ENCODE measurements around the gene HLA-F.
A peak's percentile ranks its signal among the peaks of the same experiment; 100 is the strongest.

The HLA-F gene

DNA sequence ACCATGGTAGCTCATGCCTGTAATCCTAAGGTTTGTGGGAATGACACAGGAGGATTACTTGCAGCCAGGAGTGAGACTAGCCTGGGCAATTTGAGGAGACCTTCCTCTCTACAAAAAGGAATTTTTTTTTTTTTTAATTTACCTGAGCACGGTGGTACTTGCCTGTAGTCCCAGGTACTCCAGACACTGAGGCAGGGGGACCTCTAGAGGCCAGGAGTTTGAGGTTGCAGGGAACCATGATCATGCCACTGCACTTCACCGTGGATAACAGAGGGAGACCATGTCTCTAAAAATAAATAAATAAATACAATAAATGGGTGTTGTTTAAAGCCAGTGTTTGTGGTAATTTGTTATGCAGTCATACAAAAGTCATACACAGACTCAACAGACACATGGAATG, 2.4 kb upstream of the HLA-F start:
- no peak overlapping the region for H3K4me3 ChIP-seq (ENCODE audit: low read length)
- no peak for DNase-seq (ENCODE audit: low read depth, low spot score)

DNA sequence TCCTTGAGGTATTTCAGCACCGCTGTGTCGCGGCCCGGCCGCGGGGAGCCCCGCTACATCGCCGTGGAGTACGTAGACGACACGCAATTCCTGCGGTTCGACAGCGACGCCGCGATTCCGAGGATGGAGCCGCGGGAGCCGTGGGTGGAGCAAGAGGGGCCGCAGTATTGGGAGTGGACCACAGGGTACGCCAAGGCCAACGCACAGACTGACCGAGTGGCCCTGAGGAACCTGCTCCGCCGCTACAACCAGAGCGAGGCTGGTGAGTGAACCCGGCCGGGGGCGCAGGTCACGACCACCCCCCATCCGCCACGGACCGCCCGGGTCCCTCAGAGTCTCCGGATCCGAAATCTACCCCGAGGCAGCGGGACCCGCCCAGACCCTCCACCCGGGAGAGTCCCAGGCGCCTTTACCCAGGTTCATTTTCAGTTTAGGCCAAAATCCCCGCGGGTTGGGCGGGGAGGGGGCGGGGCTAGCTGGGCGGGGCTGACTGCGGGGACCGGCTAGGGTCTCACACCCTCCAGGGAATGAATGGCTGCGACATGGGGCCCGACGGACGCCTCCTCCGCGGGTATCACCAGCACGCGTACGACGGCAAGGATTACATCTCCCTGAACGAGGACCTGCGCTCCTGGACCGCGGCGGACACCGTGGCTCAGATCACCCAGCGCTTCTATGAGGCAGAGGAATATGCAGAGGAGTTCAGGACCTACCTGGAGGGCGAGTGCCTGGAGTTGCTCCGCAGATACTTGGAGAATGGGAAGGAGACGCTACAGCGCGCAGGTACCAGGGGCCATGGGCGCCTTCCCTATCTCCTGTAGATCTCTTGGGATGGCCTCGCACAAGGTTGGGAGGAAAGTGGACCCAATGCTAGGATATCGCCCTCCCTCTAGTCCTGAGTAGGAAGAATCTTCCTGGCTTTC, 693 bp downstream of the HLA-F start:
- no peak for DNase-seq (ENCODE audit: low read depth, low spot score)

DNA sequence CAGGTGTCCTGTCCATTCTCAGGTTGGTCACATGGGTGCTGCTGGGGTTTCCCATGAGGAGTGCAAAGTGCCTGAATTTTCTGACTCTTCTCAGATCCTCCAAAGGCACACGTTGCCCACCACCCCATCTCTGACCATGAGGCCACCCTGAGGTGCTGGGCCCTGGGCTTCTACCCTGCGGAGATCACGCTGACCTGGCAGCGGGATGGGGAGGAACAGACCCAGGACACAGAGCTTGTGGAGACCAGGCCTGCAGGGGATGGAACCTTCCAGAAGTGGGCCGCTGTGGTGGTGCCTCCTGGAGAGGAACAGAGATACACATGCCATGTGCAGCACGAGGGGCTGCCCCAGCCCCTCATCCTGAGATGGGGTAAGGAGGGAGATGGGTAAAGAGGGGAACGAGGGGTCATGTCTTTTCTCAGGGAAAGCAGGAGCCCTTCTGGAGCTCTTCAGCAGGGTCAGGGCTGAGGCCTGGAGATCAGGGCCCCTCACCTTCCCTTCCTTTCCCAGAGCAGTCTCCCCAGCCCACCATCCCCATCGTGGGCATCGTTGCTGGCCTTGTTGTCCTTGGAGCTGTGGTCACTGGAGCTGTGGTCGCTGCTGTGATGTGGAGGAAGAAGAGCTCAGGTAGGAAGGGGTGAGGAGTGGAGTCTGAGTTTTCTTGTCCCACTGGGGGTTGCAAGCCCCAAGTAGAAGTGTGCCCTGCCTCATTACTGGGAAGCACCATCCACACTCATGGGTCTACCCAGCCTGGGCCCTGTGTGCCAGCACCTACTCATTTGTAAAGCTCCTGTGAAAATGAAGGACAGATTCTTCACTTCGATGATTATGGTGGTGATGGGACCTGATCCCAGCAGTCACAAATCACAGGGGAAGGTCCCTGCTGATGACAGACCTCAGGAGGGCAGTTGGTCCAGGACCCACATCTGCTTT, 2.0 kb downstream of the HLA-F start:
- no peak for DNase-seq (ENCODE audit: low read depth, low spot score)
- no peak overlapping the region for H3K4me3 ChIP-seq (ENCODE audit: low read length)

More for the DNA sequence above, 693 bp downstream of the HLA-F start:
- peak overlapping the region; percentile 63 for H3K4me3 ChIP-seq (ENCODE audit: low read length)

DNA sequence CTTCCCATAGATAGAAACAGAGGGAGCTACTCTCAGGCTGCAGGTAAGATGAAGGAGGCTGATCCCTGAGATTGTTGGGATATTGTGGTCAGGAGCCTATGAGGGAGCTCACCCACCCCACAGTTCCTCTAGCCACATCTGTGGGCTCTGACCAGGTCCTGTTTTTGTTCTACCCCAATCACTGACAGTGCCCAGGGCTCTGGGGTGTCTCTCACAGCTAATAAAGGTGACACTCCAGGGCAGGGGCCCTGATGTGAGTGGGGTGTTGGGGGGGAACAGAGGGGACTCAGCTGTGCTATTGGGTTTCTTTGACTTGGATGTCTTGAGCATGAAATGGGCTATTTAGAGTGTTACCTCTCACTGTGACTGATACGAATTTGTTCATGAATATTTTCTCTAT, 2.8 kb downstream of the HLA-F start:
- no peak overlapping the region for H3K4me3 ChIP-seq (ENCODE audit: low read length)

DNA sequence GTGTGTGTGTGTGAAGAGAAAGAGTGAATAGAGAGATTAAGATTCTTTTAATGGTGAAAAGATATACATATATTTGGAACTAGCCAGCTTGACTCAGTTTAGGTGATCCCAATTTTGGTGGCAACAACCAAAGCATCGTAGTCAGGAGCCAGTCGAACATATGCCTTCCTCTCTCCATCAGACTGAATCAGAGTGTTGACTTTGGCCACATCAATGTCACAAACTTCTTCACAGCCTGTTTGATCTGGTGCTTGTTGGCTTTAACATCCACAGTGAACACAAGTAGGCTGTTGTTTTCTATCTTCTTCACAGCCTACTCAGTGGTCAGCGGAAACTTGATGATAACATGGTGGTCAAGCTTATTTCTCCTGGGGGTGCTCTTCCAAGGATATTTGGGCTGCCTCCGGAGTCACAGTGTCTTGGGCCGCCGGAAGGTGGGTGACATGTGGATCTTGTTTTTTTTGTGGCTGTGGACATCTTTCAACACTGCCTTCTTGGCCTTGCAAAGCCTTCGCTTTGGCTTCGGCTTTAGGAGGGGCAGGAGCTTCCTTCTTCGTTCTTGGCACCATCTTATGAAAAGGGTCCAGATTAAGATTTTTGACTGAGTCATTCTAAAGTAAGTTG, 3.4 kb downstream of the HLA-F start:
- no peak overlapping the region for H3K4me3 ChIP-seq (ENCODE audit: low read length)
- DNase-seq (ENCODE audit: low read depth, low spot score) = no peak

More for the DNA sequence above, 2.8 kb downstream of the HLA-F start:
- DNase-seq (ENCODE audit: low read depth, low spot score) = no peak

DNA sequence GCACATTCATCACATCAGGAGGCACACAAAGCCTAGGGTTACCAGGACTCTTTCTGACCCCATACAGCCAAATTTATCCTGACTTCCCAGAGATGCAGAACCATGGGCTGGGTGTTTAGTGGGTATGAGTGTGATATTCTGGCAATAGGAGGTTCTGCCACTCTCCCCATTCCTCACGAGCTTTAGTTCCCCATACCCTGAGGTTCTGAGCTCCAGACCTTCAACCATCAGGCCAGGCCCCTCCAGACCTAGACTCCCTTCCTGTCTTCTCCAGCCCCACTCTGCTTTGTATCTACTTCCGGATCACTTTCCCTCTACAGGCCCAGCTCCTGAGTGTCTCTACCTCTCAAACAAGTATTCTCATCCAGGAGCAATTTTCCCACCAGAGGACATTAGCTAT, 4.4 kb downstream of the HLA-F start:
- no peak for DNase-seq (ENCODE audit: low read depth, low spot score)
- no peak overlapping the region for H3K4me3 ChIP-seq (ENCODE audit: low read length)

DNA sequence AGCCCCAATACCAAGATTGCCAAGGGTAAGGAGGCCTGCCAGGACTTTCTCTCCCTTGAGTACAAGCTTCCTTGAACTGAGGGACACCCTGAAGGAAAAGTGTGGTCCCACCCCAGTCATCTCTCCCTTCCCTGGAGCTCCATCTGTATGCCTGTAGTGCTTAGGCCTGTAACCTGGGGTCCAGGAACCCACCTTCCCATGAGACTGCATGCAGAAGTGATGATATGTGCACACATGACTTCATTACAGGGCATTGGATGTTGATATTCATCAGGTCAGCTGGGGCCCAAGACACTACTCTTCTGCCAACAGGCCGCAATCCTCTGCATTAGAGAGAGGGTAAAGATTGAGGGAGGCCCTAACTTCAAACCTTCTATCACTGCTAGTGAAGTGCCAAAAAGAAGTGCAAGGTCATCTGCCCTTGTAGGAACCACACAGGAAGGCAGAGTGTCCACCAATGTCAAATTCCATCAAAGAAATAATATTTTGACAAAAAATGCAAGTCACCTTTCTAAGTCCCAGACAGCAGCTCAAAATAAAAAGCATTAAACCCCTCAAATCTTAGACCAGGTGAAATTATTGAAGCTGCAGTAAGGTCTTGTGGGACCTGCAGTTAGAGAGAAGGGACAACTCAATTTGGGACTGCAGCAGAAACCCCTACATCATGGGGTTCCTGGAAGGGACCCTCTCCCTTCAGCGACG, 5.1 kb downstream of the HLA-F start:
- H3K4me3 ChIP-seq (ENCODE audit: low read length) = no peak overlapping the region

DNA sequence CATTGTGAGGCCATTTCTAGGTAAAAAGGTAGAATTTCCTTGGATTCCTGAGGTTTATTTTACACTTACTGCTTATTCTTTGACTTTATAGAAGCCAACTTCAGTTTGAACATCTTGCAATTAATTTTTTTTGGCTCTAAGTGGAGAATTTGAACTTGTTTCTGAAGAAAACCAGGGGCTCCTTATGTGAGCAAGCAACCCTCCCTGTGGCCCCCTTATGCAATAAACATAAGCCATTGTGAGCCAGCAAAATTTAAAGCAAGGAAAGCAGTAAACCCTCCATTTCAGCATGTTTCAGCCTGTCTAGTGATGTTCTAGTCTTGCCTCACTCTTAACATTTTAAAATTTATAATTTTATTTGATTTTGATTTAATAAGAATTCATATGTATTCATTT, 5.6 kb downstream of the HLA-F start:
- no peak for DNase-seq (ENCODE audit: low read depth, low spot score)
- H3K4me3 ChIP-seq (ENCODE audit: low read length) = no peak overlapping the region

More for the DNA sequence above, 5.1 kb downstream of the HLA-F start:
- no peak for DNase-seq (ENCODE audit: low read depth, low spot score)

DNA sequence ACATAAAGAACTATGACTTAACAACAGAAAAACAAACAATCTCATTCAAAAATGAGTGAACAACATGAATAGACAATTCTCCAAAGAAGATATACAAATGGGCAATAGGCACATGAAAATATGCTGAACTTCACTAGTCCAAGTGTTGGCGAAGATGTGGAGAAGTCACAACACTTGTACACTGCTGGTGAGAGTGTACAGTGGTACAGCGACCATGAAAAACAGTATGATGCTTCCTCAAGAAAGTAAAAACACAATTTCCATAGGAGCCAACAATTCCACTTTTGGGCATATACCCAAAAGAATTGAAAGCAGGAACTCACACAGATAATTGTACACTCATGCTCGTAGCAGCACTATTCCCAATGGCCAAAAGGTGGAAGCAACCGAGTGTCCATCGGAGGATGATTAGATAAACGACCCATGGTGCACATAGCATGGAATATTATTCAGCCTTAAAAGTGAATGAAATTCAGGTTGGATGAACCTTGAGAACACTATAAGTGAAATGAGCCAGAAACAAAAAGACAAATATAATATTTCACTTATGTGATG, 6.6 kb downstream of the HLA-F start:
- no peak overlapping the region for H3K4me3 ChIP-seq (ENCODE audit: low read length)
- no peak for DNase-seq (ENCODE audit: low read depth, low spot score)

DNA sequence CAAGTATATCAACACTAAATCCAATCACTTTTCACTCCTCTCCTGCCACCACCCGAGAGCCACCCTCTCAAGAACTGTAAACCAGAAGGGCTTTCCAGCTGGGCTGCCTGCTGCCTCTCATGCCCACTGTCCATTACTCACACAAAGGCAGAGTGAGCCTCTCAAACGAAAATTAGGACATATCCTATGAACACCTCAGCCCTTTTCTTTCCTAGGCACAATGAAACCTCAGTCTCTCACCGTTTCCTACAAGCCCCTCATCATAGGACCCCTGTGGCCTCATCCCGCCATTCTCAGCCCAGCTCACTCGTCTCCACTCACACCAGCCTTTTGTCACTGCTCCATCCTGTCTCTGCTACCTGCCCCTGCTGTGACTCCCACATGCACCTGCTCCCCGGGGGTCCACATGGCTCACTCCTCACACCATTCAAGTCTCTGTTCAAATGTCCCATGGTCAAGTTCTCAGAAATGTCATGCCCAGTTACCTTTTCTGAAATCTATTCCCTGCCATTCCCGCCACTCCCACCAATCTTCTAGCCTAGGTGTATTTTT, 7.4 kb downstream of the HLA-F start:
- DNase-seq (ENCODE audit: low read depth, low spot score) = no peak
- H3K4me3 ChIP-seq (ENCODE audit: low read length) = no peak overlapping the region

DNA sequence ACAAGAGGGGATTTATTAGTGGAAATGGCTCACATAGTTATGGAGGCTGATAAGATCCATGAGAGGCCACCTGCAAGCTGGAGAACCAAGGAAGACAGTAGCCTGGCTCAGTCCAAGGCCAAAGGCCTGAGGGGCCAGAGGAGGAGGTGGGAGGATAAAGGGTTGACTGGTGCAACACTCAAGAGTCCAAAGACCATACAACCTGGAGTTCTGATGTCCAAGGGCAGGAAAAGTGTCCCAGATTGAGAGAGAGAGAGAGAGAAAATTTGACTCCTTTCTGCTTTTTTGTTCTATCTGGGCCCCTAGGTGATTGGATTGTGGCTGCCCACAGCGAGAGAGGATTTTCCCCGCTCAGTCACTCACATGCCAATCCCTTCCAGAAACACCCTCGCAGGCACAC, 8.0 kb downstream of the HLA-F start:
- no peak overlapping the region for H3K4me3 ChIP-seq (ENCODE audit: low read length)
- no peak for DNase-seq (ENCODE audit: low read depth, low spot score)

DNA sequence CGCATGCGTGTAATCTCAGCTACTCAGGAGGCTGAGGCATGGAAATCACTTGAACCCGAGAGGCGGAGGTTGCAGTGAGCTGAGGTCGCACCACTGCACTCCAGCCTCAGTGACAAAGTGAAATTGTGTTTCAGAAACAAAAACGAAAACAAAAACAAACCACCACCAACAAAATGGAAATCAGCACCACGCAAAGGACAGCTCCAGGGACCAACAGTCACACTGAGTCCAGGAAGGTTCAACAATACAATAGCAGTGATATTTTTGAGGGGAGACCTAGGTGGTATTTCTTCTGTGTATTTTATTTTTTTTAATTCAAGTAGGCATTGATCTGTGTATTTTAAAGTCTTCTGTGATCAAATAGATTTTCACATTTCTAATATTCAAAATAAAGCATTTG, 9.8 kb downstream of the HLA-F start:
- H3K4me3 ChIP-seq (ENCODE audit: low read length) = no peak overlapping the region
- no peak for DNase-seq (ENCODE audit: low read depth, low spot score)

DNA sequence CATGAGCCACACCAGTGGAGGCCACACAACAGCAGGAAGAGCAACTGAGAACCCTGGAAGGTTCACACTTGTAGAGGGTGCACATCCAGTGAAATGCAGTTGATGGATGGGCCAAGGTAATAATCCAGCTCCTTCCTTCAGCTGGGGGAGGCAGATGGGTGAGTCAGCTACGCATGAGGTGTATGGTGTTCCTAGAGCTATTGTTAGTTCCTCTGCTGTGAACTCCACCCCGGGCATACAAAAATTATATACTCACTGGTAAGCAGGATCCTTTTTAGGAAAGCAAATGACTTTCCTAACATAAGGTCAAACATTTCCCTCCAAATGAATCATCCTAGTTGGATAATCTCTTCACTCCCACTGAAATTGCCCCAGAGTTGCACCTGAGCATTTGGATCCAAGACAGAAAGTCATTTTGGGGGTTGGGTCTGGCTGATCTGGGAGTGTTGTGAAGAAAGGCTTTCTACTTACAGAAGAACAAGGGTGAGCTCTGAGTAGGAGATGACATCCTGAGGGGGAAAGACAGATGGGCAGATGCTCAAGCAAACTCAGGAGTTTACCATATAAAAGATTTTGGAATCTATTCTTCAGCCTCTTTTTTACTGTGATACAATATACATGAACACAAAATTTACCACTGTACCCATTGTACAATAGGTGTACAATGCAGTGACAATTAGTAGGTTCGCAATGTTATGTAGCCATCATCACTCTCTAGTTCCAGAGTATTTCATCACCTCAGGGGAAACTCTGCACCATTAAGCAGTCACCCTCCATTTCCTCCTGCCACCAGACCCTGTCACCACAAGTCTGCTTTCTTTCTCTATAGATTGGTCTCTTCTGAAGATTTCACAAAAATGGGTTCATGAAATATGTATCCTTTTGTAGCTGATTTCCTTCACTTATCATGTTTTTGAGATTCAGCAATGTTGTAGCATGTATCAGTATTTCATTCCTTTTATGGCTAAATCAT, 11.1 kb downstream of the HLA-F start:
- no peak overlapping the region for H3K4me3 ChIP-seq (ENCODE audit: low read length)
- no peak for DNase-seq (ENCODE audit: low read depth, low spot score)

DNA sequence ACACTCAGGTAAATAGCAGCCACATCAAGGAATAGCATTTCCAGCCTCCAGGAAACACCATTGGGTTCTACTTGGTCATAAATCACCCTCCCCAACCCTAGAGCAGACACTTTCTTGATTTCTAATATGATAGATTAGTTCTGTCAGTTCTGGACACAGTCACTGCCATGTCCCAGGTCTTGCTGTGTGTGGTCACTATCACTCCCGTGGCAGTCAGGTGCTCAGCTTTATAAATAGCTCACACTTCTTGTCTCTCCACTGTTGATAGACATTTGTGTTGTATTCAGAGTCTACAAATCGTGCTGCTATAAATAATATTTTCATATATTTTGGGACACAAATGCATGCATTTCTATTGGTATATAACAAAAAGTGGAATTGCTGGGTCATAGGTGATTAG, 13.3 kb downstream of the HLA-F start:
- DNase-seq (ENCODE audit: low read depth, low spot score) = no peak
- no peak overlapping the region for H3K4me3 ChIP-seq (ENCODE audit: low read length)

DNA sequence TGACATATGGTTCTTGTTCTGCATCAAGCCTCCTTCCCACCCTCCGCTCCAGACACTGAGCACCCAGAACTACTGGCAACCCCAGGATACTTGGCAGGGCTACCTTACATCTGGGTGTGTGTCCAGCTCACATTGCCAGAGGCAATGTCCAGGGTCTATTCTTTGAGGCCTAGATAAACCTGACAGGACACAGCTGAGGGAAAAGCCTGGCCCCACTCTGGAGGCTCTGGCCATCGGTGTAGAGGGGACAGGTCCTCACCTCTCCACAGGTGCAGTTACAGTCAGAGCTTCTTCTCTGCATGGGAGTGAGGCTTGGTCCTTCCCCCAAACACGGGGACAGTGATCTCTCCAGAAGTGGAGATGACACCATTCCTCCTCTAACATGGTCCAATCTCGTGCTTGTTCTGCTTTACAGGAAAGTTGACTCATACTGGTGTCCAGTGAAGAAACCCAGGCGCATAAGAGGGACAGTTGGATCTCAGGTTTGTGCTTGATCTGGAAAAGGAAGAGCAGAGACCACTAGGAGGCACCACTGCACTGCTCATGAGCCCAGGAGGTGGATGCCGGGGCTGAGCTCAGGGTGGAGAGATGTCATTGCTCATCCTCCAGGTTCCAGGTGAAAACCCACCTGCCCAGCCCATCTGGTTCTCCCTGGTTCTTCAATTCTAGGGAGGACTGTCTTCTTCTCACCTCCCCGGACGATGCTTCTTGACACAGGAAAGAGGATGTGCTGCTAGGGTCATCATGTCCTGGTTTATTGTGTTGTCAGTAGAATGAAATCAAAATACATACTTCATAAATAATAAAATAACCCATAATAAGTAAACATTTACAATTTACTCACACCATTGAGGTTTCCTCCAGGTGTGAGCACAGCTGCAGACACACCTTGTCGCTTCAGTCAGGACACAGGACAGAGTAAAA, 14.7 kb downstream of the HLA-F start:
- no peak overlapping the region for H3K4me3 ChIP-seq (ENCODE audit: low read length)
- DNase-seq (ENCODE audit: low read depth, low spot score) = peak; percentile 37

DNA sequence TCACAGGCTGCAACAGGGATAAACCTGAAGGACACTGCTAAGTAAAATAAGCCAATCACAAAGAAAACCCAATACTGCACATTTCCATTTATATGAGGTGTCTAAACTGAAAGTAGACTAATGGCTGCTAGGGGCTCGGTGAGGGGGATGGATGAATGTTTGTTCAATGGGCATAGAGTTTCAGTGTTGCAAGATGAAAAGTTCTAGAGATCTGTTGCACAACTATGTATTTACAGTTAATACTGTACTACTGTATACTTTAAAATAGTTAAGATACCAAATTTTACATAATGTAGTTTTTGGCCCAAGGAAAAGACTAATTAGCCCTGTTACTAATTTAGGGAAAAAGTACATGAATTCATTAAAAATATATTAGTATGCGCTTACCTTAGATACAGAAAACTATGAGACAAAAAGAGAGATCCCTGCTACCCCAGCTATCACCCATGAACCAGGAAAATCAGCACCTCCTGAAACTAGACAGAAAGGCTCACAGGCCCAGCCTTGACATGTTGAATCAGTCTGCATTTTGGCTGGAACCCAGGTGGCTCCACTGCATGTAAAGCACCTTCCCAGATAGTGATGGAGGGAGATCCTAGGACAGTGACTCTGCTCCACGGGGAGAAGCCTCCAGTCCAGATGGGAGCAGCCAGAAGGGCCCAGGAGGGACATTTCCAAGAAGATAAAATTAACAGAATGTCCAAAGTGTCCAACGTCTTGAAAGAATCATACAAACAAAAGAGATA, 16.1 kb downstream of the HLA-F start:
- no peak overlapping the region for H3K4me3 ChIP-seq (ENCODE audit: low read length)
- DNase-seq (ENCODE audit: low read depth, low spot score) = no peak

Data from Jurkat, Clone E6-1 (cell line).